Germinal center (tissue), 1 donor: Measurements from ENCODE around the gene FBXO8.

ENCODE experiments used
- DNase-seq: peaks from one replicate; pipeline ENCODE4 v3.0.0; 2012; ENCODE audit warnings: mixed read lengths, low spot score

Gene FBXO8

DNA sequence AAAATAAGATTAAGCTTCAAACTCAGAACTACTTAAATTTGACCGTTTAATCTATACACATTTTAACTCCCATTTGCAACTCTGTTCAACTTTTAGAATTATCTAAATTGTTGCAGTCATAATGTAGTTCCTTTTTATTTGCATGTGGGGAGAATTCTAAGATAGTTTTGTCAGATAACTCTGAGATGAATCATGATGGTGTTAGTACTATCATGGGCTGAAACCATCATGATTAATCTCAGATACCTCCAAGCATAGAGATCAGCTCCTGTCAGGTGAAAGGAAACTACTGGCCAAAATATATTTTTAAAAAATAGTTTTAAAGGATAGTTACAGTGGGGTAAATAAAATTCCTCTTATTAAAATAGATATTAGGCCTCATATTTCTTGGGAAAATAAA, 39.0 kb downstream of the FBXO8 start:
- DNase-seq, result no peak

DNA sequence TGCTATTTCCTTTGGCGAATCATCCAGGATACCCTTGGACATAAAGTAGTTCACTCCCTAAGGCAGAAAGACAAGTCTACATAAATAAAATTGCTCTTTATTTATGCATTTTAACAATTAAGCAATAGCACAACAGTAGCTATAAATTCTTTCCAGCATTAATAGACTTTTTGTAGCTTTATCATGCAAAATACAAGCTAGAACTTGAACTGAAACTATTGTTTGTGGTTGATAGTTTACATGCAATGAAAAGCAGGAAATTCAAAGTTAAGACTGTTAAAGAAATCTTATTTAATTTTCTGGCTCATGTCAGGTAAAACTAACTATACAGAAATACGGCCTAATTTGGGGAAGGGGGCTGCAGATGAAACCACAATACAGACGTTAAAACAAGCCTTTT, 42.3 kb downstream of the FBXO8 start:
- no peak for DNase-seq

DNA sequence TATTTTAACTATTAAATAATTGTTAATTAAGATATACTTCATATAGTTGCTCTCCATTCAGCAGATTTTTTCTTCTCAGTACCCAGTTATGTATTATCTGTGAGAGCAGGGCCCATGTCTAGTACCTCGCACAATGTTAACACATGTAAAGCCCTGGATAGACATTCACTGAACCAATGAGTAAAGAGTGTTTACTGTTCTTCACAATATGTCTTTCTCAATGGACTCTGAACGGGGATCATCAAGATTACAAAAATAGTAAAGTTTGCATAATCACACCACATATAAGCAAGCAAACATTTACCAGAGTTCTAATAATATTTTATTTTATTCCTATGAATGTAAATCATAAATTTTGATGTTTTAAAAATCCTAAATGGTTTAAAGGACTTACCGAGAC, 47.1 kb downstream of the FBXO8 start:
- no peak for DNase-seq

DNA sequence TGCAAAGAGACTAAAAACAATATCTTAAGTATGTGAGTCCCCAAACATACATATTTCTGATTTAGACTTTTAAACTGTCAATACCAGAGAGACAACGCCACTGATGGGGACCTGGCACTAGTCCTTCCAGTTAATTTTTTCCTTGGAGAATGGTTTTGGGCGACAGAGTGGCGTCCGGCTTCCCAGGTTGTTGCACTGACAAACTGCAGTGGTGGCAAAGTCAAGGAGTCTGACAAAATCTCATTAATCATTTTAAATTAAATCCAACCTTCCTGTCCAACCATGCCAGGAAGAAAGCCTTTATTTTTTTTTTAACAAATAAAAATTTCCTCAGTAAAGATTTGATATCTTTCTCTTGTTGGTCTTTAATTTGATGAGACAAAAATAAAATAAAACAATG, 52.8 kb downstream of the FBXO8 start:
- no peak for DNase-seq

DNA sequence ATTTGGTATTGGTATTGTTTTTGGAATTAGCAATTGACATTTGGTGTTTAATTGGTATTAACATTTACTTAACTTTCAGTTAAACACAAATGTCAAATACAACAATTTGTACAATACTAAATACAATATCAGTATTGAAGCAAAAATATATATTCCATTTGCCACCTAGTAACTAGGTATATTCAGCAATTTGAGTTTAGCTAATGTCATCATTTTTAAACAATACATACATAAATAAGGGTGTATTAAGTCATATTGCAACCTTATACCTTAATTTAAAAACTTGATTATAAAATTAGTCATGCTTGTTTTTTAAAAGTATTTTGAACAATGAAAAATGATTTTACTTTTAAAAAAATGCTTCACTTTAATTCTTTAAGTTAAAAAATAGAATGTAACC, 53.3 kb downstream of the FBXO8 start:
- DNase-seq, result no peak

DNA sequence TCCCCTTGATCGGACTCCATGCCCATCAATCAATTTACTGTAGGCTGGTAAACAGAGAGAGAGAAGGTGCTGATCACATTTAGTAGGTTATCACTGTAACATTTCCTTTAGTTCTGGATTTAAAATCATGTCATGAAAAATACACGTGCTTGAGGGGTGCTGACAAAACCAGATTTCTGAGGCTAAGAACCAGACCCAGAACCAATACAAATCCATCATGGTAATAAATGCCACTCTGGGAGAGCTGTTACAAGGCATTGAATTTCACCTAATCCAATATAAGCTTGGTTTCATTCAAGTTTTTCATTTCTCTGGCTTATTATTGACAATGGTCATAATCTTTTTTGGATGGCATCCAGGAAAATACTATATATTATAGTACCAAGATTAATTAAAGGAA, 54.5 kb downstream of the FBXO8 start:
- no peak for DNase-seq

DNA sequence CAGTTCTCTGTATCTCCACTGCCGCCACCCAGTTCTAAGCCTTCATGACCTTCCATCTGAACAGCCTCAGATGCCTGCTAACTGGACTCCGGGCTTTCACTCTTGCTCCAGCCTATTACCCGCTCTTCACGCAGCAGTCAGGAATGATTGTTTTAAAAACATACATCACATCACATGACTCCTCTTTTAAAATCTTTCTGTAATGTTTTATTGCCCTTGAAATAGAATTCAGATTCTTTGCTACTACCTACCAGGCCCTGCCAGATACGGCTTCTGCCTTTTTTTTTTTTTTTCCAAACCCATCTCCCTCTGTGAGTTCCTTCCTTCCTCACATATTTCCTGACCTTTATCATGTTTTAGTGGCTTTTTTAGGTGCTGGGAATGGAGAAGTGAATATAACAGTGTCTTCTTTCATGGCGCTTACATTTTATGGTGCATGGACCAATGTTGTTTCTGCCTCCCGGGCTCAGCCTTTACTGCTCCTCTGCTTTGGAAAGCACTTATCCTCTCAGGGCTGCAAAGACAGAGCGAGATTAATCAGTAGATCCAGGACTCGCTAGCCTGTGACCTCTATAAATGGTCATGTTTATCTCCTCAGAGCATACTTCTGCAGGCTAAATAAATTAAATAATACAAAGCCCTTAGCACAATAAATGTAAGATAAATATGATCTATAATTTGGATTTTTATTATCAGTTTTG, 58.0 kb downstream of the FBXO8 start:
- no peak for DNase-seq

DNA sequence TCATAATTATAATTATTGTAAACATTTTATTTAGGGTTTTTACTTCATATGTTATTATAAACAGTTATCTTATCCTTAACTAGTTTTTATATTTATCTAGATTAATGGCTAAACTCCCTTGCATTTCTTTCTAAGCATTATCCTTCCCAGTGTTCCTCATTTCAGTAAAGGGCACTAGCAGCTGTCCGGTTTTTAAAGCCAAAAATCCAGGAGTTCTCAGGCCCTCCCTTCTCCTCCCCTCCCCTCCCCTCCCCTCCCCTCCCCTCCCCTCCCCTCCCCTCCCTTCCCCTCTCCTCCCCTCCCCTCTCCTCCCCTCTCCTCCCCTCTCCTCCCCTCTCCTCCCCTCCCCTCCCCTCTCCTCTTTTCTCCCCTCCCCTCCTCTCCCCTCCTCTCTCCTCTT, 58.9 kb downstream of the FBXO8 start:
- no peak for DNase-seq

DNA sequence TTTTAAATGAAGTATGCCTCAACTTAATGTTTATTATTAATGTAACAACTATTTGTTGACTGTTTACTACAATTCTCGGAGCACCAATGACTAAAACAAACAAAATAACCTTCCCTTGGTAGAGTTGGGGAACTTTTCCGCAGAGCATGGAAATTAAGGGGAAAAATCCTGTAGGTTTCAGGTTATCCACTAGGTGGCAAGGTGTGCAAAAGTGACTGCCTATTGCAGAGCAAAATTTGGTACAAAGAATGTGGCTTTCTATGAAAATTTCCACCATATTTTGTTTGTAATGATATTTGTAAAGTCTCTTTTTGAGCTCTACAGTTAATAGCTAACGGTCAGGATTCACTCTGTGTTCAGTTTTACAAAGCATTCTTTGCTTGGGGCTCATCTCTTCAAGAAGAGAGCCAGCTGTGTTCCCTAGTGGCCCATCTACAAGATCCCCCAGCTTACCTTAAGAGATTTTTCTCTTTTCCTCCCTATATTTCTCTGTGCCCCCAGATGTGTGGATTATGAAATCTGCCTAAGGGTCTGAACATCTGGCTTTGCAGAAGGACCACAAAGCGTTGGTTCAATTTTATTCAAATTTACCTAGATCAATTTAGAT, 61.1 kb downstream of the FBXO8 start:
- DNase-seq, result no peak

DNA sequence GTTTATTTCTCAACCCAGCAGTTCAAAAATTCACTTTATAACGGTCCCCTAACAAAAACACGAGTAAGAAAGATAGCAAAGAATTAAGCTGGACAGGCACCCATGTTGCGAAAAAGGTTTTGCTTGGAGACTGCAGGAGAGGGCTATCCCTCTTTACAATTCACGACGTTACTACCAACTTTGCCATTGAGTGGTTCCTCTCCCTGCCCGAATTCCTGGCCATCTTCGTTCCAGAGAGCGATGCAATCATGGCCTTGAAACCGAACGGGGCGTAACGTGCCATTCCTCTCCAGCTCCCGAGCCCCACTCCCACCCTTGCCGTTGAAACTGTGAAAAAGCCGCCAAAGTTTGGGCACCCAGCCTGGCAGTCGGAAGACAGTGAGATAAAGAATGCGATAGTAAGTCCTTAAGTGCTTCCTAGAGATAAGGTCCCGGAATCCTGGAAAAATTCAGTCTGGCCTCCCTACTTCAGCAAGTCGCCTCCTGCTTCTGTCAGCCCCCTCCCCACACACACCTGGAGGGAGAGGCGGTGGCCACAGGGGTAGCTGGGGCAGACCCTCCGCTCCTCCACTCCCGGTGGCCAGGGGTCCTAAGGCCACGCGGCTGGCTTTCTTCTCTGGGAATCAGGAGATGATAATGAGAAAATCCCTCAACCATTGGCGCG, 65.2 kb downstream of the FBXO8 start:
- no peak for DNase-seq

DNA sequence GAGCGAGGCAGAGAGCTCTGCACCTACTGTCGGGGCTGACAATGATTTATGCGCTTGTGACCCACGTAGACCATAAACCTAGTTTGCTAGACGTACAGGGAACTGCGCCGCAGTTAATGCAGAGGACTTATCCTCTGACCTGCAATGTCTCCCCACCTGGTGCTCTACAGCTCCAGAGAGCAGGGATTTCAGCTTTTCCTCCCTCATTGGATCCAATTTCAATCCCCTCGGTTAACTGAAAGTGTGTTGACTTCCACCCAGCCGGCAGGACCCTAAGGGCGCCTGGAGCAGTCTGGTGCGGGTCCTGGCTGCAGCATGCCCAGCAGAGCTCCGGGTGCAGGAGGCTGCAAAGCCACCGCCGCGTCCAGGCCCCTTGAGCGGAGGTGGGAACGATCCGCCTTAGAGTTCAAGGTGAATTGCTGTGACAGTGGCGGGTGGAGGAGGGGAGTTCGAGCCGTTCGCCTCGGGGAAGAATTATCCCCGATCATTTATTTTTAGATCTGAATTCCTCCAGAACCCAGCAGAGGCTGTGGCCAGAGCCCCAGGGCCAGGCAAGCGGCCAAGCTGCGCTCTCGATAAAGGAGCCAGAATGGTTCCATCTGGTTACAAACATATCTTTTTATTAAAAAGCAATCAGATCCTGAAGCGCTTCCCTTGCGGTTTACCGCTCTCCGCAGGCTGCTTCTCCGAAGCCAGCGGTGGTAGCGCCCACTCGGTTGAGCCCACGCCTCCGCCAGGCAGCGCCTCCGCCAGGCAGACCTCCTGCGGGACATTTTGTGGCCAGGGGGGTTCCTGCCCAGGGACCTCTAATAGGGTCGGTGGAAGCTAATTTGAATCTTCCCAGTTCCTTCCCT, 66.0 kb downstream of the FBXO8 start:
- DNase-seq, result no peak

DNA sequence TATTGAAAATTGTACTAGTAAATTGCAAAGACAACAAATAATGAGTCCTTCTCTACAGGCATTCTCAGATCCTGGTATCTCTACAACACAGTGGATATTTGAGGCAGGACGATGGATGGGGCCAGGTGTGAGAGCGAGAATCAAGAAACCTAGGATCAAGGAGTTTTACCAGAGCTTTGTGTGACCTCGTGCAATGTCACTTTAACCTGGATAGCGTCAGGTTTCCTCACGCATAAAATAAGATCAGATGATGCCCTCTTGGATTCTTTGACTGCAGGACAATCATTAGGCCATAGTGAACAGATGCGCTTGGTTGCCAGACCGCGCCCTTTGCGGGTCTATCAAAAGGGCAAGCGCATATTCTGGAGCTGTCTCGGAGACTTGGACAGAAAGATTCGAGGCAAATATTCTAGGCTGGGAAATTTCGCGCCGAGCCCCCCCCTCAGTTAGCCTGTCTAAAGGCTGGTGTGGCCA, 66.6 kb downstream of the FBXO8 start:
- DNase-seq, result no peak

DNA sequence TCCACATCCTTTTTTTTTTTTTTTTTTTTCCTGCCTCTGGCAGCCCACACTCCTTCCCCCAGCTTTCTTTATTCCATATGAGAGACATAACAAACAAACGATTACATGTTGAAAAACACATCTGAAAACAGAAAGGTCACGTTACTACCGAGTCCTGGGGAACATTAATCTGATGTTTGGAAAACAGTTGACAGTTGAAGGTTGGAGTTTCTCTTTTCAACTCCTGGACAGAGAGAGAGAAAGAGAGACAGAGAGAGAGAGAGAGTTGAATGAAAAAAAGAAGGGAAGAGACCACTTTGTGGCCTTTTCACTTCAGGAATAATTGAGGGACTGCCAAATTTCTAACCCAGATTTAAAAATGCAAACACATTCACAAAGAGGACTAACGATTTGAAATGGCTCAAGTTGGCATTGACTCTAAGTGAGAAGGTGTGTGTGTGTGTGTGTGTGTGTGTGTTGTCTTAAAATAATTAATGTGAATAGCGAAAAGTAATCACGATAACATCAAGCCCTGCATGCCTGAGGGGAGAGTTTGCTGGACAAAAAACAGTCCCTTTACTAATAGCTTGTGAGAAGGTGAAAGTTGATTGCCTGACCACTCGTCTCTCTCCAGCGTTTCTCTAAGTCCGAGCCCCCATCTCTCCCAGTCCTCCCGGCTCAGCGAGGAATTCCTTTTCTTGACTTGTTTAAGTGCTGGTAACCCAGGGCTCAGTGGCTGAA, 67.3 kb downstream of the FBXO8 start:
- no peak for DNase-seq

DNA sequence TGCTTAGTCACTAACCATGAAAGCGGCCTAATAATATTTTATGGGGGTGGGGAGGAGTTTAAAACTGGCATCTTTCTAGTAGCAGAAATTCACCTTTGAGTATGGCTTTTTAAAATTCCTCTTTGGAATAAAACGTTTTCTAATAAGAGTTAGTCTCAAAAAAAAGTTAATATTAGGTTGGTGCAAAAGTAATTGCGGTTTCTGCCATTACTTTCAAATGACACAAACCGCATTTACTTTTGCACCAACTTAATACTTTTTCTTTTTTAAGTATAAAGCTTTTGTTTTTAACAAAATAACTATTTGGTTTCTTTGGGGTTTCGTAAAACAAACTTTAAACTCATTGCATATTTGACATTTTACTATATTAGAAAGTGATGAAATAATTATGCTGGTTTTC, 68.4 kb downstream of the FBXO8 start:
- no peak for DNase-seq

DNA sequence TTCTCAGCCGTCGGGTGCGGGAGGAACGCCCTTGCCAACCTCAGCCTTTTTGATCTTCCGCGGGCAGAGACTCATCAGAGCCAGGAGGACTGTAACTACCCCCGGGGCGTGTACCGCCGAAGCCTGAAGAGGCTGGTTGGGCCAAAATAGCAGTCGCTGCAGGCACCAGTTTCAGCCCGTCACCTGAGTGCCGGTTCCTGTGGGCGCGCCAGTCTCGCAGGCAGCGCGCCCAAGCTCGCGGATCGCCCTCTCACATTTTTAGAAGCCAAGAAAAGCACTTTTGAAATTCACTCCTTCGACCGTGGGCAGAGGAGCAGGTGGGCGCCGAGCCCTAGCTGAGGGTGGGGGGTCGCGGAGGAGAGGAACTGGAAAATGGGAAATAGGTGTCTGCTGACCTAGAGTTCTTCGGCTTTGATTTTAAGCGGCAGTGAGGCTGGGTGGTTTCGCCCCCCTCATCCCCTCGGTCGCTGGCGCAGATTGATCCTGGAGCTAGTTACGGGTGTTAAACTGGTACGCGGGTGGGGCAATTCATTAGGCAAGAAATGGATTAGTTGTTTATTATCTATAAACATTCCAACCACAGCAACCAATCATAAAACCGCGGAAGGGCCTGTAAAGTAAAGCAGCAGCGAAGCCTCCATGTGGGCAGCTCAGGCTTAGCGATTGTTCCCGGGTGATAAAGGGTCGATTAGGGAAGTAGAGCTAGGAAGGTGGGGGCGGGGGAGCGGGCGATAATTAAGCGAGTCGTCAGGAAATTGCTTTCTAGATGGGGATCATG, 69.2 kb downstream of the FBXO8 start:
- no peak for DNase-seq

DNA sequence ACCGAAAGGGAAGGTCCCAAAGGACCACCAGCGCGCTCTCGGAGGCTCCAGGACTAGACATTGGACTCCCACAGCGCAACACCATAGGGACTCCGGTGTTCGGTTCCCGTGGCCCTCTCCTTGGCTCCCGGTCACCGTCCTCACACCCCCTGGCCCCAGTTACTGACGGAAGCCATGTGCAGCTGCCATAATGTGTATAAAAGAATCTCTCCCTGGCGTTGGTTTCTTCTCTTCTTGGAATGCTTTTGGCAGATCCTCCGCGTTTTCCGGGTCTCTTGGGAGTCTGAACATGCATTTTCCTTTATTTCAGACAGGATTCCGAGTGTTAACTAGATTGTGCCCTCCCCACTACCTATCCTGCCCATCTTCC, 69.8 kb downstream of the FBXO8 start:
- no peak for DNase-seq

DNA sequence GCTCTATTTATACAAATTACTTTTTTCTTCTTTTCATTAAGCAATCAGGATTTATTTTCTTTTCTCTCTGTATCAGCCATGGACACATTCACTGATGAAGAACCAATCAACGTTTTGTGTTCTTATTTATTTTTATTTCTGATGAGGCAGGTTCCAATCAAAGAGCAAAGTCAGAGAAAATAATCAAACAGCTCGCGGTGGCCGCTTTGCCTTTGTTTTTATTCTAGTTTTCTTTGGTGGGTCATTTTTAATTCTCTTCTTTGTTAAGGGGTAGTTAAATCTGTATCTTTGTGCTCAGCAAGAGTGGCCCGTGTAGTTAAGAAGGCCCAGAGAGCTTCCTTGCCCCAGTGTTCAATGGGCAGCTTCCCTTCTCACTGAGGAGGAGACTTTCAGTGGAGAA, 71.4 kb downstream of the FBXO8 start:
- DNase-seq, result no peak

DNA sequence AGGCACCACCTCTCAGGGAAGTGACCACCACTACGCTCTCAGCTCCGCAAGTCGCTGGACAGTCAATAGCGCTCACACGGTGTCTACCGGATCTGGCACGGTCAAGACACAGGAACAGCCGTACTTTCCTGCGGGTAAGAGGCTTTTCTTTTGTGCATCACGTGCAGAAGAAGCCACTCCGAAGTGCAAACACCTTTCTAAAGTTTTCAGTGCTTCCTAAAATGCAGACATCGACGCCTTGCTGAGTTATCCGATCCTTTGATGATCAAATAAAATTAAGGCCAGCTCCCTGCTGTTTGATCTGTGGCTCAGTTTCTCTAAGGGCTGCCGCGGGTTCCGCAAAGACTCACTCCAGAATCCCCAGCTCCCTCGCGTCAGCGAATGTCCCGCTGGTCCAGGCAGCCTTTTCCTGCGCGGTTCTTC, 71.8 kb downstream of the FBXO8 start:
- DNase-seq, result no peak

DNA sequence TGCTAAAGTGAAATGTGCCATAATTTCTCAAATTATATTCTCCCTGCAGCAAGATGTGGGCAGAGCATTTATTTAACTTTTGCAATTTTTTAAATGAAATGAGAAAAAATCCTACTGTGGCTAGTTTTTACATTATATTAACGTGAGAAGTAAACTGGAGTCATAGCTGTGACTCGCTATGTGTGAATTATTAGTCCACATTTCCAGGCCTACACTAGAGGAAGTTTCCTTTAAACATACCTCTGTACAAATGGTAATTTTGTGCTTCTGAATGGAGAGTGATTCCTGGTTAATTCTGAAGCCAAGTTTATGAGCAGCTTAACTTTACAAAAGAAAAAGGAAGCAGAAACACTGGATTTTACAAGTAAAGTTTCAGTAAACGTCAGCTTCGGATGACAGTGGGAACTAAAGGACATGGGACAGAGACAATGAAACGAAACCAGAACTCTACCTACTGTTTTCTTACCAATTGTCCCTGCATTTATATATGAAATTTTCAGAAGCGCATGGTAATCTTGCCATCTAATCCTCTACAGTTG, 72.4 kb downstream of the FBXO8 start:
- no peak for DNase-seq

DNA sequence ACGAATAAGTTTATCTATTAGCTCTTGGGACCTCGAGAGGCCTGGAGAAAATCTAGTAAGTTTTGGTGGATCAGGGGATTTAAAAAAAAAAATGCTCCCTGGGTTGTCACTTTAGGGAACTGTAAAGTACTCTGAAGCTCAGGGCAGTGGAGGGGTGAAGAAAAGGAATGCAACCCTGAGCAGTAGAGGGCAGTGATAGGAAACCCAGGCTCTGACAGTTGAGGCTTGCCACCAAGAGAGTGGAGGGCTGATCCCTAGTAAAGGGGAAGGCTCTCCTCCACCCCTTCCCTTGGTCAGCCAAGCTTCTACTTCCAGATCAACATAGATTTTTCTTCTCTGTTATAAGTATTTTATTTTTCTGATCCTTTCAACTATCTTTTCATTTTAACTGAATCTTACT, 73.1 kb downstream of the FBXO8 start:
- DNase-seq, result no peak

DNA sequence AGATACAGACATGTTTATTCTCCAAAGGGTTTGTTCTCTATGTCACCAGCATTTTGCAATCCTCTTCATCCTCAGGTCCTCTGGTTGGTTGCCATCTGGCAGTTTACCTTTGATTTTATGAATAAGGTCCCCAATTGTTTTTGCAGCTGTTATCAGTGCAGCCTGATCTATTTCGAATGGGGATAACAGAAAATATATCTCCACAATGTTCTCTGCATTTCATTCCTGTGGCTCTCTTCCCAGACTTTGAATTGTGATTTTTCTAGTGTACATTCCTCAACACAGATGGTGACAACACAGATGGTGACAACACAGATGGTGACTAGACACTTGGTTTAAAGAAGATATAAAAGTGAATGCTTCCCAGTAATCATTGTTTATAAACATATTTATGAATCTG, 74.1 kb downstream of the FBXO8 start:
- DNase-seq, result no peak
